HFFc6 (cell line): Measurements from ENCODE around the gene GPR151. TPM values are rescaled to one million over a fixed set of nuclear protein-coding genes. Genes with fewer than 3 reads are reported as not detected.
"Not testable (repeated sequence)": the region's sequence is repeated elsewhere in the genome, so short reads cannot be mapped to it uniquely, and the experiment has no call there.

Experiments used
- DNase-seq: peaks from one replicate; pipeline ENCODE4 v3.0.0-alpha.2; 2018
- H3K27ac Mint-ChIP-seq: 2 replicates; pipeline ENCODE4 v1.8.0; 2020; ENCODE audit warnings: mild to moderate bottlenecking, mixed read lengths
- H3K27me3 Mint-ChIP-seq: 2 replicates; pipeline ENCODE4 v1.8.0; 2021; ENCODE audit warnings: mild to moderate bottlenecking, moderate library complexity, mixed read lengths; ENCODE audit not compliant: insufficient read depth
- H3K36me3 Mint-ChIP-seq: 2 replicates; pipeline ENCODE4 v1.8.0; 2021; ENCODE audit warnings: low read depth, mixed read lengths
- H3K4me1 Mint-ChIP-seq: 2 replicates; pipeline ENCODE4 v1.8.0; 2020; ENCODE audit warnings: low read depth, mixed read lengths
- H3K4me3 Mint-ChIP-seq: 2 replicates; pipeline ENCODE4 v1.8.0; 2020; ENCODE audit warnings: mild to moderate bottlenecking, moderate library complexity, mixed read lengths
- H3K9me3 Mint-ChIP-seq: 2 replicates; pipeline ENCODE4 v1.8.0; 2020; ENCODE audit warnings: mild to moderate bottlenecking, mixed read lengths
- long read RNA-seq: library from polyadenylated mRNA; unstranded; transcript quantifications from one replicate; pipeline ENCODE4 v2.0.0, GENCODE V29; 2019
- total RNA-seq, 6 experiments: library from RNA; stranded (reverse); fragmentation: NEBNext Ultra II Directional; extraction: Animal tissue kit (Norgen Biotek cat#: 25700); gene quantifications; 2 replicates in 1 of 6; 3 replicates in 5 of 6; pipeline ENCODE4 v1.2.3, GENCODE V29; 2021
- TF ChIP-seq, protein P1 (sequence below): fragments of 200-600 bp; sonication (generic); IDR thresholded peaks from 2 replicates; pipeline ENCODE4 v1.5.0; 2021; ENCODE audit warnings: antibody characterized with exemption, mild to moderate bottlenecking

GPR151 gene
- total RNA-seq = not detected
- long read RNA-seq = 0 reads

- TF ChIP-seq, protein P1, sequence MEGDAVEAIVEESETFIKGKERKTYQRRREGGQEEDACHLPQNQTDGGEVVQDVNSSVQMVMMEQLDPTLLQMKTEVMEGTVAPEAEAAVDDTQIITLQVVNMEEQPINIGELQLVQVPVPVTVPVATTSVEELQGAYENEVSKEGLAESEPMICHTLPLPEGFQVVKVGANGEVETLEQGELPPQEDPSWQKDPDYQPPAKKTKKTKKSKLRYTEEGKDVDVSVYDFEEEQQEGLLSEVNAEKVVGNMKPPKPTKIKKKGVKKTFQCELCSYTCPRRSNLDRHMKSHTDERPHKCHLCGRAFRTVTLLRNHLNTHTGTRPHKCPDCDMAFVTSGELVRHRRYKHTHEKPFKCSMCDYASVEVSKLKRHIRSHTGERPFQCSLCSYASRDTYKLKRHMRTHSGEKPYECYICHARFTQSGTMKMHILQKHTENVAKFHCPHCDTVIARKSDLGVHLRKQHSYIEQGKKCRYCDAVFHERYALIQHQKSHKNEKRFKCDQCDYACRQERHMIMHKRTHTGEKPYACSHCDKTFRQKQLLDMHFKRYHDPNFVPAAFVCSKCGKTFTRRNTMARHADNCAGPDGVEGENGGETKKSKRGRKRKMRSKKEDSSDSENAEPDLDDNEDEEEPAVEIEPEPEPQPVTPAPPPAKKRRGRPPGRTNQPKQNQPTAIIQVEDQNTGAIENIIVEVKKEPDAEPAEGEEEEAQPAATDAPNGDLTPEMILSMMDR = no peak
- peak; percentile 13 for DNase-seq
- Mint-ChIP-seq H3K27ac (no peak within 1 kb of the TSS), H3K27me3 (peaks cover 1% of the 10 kb centered on the region; the same call in 1 of the 2 replicates), H3K4me3 (no peak within 1 kb of the TSS), H3K36me3 (no peaks in the 10 kb centered on the region), H3K4me1 (no peaks in the 10 kb centered on the region; the same call in 1 of the 2 replicates), H3K9me3 (no peaks in the 10 kb centered on the region)
Measured at GRCh38 chr5:146516151-146516475, at the start of gene GPR151. GPR151 (minus strand) TSS chr5:146516190; CDS start chr5:146516113, 77 bp downstream.

- peaks cover 12% of the 10 kb centered on the region for H3K4me1 Mint-ChIP-seq
- H3K36me3 Mint-ChIP-seq = no peaks in the 10 kb centered on the region
- no peak overlapping the region for H3K27ac Mint-ChIP-seq
- TF ChIP-seq, protein P1 = no peak
- H3K9me3 Mint-ChIP-seq = no peaks in the 10 kb centered on the region
- H3K27me3 Mint-ChIP-seq = peaks cover 2% of the 10 kb centered on the region; the same call in 1 of the 2 replicates
- no peak for DNase-seq
- H3K4me3 Mint-ChIP-seq = no peak overlapping the region
Measured at GRCh38 chr5:146564007-146564762, 48.2 kb upstream of the GPR151 start.

GRCh38 chr5:146562461-146562860 is 46.5 kb upstream of the GPR151 start:
- no peak overlapping the region for H3K4me3 Mint-ChIP-seq
- H3K27me3 Mint-ChIP-seq = peaks cover 2% of the 10 kb centered on the region; the same call in 1 of the 2 replicates
- no peaks in the 10 kb centered on the region for H3K36me3 Mint-ChIP-seq
- TF ChIP-seq, protein P1 = no peak
- peaks cover 8% of the 10 kb centered on the region for H3K4me1 Mint-ChIP-seq
- H3K9me3 Mint-ChIP-seq = no peaks in the 10 kb centered on the region
- H3K27ac Mint-ChIP-seq = no peak overlapping the region
- DNase-seq = no peak

- H3K4me3 Mint-ChIP-seq = no peak overlapping the region
- H3K27ac Mint-ChIP-seq = no peak overlapping the region
- H3K4me1 Mint-ChIP-seq = peaks cover 8% of the 10 kb centered on the region
- H3K27me3 Mint-ChIP-seq = peaks cover 2% of the 10 kb centered on the region; the same call in 1 of the 2 replicates
- H3K36me3 Mint-ChIP-seq = no peaks in the 10 kb centered on the region
- TF ChIP-seq, protein P1 = no peak
- peak; percentile 36 for DNase-seq
- H3K9me3 Mint-ChIP-seq = no peaks in the 10 kb centered on the region
Measured at GRCh38 chr5:146561711-146562110, 45.7 kb upstream of the GPR151 start.

GRCh38 chr5:146560205-146560812 is 44.3 kb upstream of the GPR151 start:
- 0 out of 2 replicates have a peak overlapping the region, but pooled peaks have one; percentile 1 for H3K4me3 Mint-ChIP-seq
- no peaks in the 10 kb centered on the region for H3K9me3 Mint-ChIP-seq

GRCh38 chr5:146556884-146557283 is 40.9 kb upstream of the GPR151 start:
- not testable (repeated sequence) for H3K4me1 Mint-ChIP-seq, DNase-seq, H3K27me3 Mint-ChIP-seq, H3K36me3 Mint-ChIP-seq, H3K9me3 Mint-ChIP-seq, H3K4me3 Mint-ChIP-seq, H3K27ac Mint-ChIP-seq

More at GRCh38 chr5:146560205-146560812, 44.3 kb upstream of the GPR151 start:
- H3K36me3 Mint-ChIP-seq = no peaks in the 10 kb centered on the region
- peaks cover 2% of the 10 kb centered on the region for H3K27me3 Mint-ChIP-seq
- no peak overlapping the region for H3K27ac Mint-ChIP-seq
- DNase-seq = peak; percentile 16
- H3K4me1 Mint-ChIP-seq = no peaks in the 10 kb centered on the region; the same call in none of the 2 replicates
- TF ChIP-seq, protein P1 = no peak
